ENCODE results near the gene BACE1-AS. TPM values are rescaled to one million over a fixed set of nuclear protein-coding genes. Genes with fewer than 3 reads are reported as not detected.

Gene BACE1-AS
- total RNA-seq, 2 experiments from 2014 or later = 3.2 to 4.0 TPM

DNA sequence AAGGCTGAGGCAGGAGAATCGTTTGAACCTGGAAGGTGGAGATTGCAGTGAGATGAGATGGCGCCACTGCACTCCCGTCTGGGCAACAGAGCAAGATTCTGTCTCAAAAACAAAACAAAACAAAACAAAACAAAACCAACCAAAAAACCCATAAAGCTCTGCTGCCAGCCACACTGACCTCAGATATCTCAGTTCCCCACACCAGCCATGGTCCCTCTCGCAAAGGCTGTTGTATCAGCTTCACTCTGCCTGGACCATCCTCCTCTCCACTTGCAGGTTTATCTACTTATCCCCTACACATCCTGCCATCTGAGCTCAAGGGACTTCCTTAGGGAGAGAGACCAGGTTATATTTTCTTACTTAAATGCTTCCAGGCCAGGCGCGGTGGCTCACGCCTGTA, 11.1 kb downstream of the BACE1-AS start:
- no peak overlapping the region for H3K4me3 Mint-ChIP-seq

DNA sequence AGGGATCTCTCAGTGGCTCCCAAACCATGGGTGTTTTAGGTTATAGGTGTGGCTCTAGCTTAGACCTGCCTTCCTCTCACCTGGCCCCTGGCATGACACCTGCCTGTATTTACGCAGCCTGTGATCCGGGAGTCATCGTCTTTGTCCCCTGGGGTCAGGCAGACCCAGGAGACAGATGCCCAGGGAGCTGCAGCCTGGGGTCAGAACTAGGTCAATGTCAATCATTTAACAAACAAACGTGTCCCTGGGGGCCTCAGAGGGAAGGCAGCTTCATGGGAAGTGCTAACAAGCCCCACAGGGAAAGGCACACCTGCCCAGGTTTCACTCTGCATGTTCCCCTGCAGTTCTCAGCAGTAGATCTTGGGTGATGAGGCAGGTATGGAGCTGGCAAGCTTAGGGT, 12.0 kb downstream of the BACE1-AS start:
- ChIA-PET POLR2A (interaction anchor here (1.4 kb wide), 1 partner anchor 20 kb away, joined by 3 read pairs; no protein-coding TSS in a partner anchor), CTCF (no interaction called here)
- no peak for DNase-seq
- Mint-ChIP-seq H3K9me3 (no peaks in the 10 kb centered on the region), H3K36me3 (ENCODE audit: low read depth) (no peaks in the 10 kb centered on the region), H3K4me1 (ENCODE audit: low read depth) (no peaks in the 10 kb centered on the region), H3K27me3 (no peaks in the 10 kb centered on the region), H3K4me3 (no peak overlapping the region), H3K27ac (no peak overlapping the region)
- TF ChIP-seq, protein P1, sequence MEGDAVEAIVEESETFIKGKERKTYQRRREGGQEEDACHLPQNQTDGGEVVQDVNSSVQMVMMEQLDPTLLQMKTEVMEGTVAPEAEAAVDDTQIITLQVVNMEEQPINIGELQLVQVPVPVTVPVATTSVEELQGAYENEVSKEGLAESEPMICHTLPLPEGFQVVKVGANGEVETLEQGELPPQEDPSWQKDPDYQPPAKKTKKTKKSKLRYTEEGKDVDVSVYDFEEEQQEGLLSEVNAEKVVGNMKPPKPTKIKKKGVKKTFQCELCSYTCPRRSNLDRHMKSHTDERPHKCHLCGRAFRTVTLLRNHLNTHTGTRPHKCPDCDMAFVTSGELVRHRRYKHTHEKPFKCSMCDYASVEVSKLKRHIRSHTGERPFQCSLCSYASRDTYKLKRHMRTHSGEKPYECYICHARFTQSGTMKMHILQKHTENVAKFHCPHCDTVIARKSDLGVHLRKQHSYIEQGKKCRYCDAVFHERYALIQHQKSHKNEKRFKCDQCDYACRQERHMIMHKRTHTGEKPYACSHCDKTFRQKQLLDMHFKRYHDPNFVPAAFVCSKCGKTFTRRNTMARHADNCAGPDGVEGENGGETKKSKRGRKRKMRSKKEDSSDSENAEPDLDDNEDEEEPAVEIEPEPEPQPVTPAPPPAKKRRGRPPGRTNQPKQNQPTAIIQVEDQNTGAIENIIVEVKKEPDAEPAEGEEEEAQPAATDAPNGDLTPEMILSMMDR (IDR thresholded peaks at IDR 0.05) = no peak
- no peak for ATAC-seq
- intact Hi-C loops (cut with micrococcal nuclease) = no loop called here

More for the DNA sequence above, 11.1 kb downstream of the BACE1-AS start:
- ChIA-PET CTCF (no interaction called here), POLR2A (interaction anchor here (1.4 kb wide), 1 partner anchor 19 kb away, joined by 3 read pairs; no protein-coding TSS in a partner anchor)
- Mint-ChIP-seq H3K4me1 (ENCODE audit: low read depth) (no peaks in the 10 kb centered on the region), H3K9me3 (no peaks in the 10 kb centered on the region), H3K27me3 (no peaks in the 10 kb centered on the region), H3K36me3 (ENCODE audit: low read depth) (no peaks in the 10 kb centered on the region), H3K27ac (no peak overlapping the region)
- ATAC-seq (no peak), DNase-seq (no peak)
- intact Hi-C loops (cut with micrococcal nuclease) = no loop called here
- TF ChIP-seq, protein P1 (IDR thresholded peaks at IDR 0.05) = no peak

DNA sequence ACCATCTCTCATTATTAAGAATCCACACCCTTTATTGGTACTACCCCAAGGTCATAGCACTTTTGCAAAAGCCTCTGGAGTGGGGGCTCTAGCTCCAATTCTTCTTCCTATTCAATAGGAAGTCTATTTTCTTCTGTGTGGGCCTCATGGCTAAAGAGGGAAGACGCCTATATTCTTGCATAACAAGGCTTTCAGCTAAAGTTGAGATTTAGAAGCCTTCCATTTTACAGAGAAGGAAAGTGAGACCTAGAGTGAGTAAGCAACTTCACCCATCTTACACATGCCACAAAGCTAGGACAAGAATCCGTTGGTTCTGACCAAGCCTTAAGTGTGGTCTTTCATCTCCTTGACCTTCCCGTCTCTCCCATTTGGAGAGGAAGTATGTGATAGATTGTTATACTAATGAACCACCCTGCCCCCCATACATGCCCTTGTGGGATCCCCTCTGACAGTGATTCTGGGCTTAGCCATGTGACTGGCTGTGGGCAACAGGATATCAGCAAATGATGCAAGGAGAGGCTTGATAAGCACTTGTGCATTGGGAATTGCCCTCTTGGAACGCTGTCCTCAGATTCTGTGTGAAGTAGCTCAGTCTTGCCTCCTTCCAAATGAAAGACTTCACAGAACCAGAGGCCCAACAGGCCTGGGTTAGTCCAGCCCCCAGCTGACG, 12.6 kb downstream of the BACE1-AS start:
- TF ChIP-seq, protein P1 (IDR thresholded peaks at IDR 0.05) = no peak
- ATAC-seq (no peak), DNase-seq (no peak)
- Mint-ChIP-seq H3K36me3 (ENCODE audit: low read depth) (no peaks in the 10 kb centered on the region), H3K27ac (no peak overlapping the region), H3K9me3 (no peaks in the 10 kb centered on the region), H3K4me1 (ENCODE audit: low read depth) (no peaks in the 10 kb centered on the region), H3K4me3 (no peak overlapping the region), H3K27me3 (no peaks in the 10 kb centered on the region)
- intact Hi-C loops (cut with micrococcal nuclease) = no loop called here
- CTCF ChIA-PET = no interaction called here
- POLR2A ChIA-PET = interaction anchor here (1.4 kb wide), 1 partner anchor 21 kb away, joined by 3 read pairs; no protein-coding TSS in a partner anchor

DNA sequence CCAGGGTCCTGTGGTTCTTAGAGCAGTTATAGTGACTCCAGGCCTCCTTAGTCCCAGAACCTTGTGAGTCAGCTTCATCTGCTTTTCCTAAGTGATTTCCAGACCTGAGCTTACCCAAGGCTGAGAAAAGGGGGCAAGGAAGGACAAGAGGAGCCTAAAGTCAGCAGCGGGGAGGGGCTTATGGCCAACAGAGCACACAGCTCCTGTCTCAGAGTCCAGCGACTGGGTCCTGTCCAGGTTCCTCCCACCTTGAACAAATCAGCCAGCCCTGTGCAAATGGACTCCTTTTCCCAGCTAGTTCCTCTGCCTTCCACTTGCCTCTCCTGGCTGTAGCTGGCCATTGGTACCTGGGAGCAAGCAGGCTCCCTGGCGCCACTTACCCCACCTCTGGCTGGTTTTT, 14.0 kb downstream of the BACE1-AS start:
- Mint-ChIP-seq H3K36me3 (ENCODE audit: low read depth) (no peaks in the 10 kb centered on the region), H3K4me1 (ENCODE audit: low read depth) (no peaks in the 10 kb centered on the region), H3K27ac (no peak overlapping the region), H3K4me3 (no peak overlapping the region), H3K27me3 (peaks cover 2% of the 10 kb centered on the region), H3K9me3 (no peaks in the 10 kb centered on the region)
- TF ChIP-seq, protein P1 (IDR thresholded peaks at IDR 0.05) = no peak
- DNase-seq (no peak), ATAC-seq (no peak)
- POLR2A ChIA-PET = interaction anchor here (0.6 kb wide), 1 partner anchor 256 kb away, joined by 3 read pairs; no protein-coding TSS in a partner anchor
- CTCF ChIA-PET = no interaction called here
- intact Hi-C loops (cut with micrococcal nuclease) = no loop called here

DNA sequence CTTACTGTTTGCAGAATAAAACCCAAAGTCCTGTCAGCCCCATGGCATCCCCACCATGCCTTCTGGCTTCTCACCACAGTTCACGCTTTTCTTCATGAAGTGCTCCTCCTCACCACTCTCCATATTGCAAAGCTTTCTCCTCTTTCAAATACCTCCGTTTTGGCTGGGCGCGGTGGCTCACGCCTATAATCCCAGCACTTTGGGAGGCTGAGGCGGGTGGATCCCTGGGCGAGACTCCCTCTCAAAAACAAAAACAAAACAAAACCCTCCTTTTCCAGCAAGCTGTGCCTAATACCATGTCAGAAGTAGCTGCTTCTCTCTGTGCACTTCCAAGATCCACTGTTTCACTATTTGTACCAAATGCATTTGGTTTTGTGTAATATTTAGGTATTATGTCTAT, 18.2 kb downstream of the BACE1-AS start:
- Mint-ChIP-seq H3K4me3 (no peak overlapping the region), H3K4me1 (ENCODE audit: low read depth) (no peaks in the 10 kb centered on the region), H3K9me3 (no peaks in the 10 kb centered on the region), H3K36me3 (ENCODE audit: low read depth) (no peaks in the 10 kb centered on the region), H3K27ac (no peak overlapping the region), H3K27me3 (peaks cover 10% of the 10 kb centered on the region)
- ATAC-seq (no peak), DNase-seq (no peak)
- POLR2A ChIA-PET = interaction anchor here (0.6 kb wide), 1 partner anchor 81 kb away, joined by 3 read pairs; no protein-coding TSS in a partner anchor
- CTCF ChIA-PET = no interaction called here
- intact Hi-C loops (cut with micrococcal nuclease) = no loop called here
- TF ChIP-seq, protein P1 (IDR thresholded peaks at IDR 0.05) = no peak

Measured in activated CD8-positive, alpha-beta T cell treated with anti-CD3 and anti-CD28 coated beads for 36 hours (primary cell).